Fibroblast of the aortic adventitia (primary cell): ENCODE measurements around the gene SHD. TPM values are rescaled to one million over a fixed set of nuclear protein-coding genes. Genes with fewer than 3 reads are reported as not detected.
"Not testable (repeated sequence)": the region's sequence is repeated elsewhere in the genome, so short reads cannot be mapped to it uniquely, and the experiment has no call there.

Source experiments
- DNase-seq: peaks from one replicate; pipeline ENCODE4 v3.0.0-alpha.2; 2010; ENCODE audit warnings: low read depth
- H3K4me3 ChIP-seq: 2 replicates; pipeline ENCODE4 v1.5.1; 2011; ENCODE audit warnings: low read depth, mild to moderate bottlenecking, control low read depth, low read length, moderate library complexity
- total RNA-seq: library from RNA; depleted of rRNA; stranded (reverse); fragments of >200 nt; gene quantifications from 2 replicates; pipeline ENCODE4 v1.2.3, GENCODE V29; 2012; ENCODE audit warnings: low replicate concordance
- TF ChIP-seq, protein P1 (sequence below): IDR thresholded peaks from 2 replicates; pipeline ENCODE4 v1.5.1; 2011; ENCODE audit warnings: mild to moderate bottlenecking, low read length, control low read depth, inconsistent platforms; ENCODE audit not compliant: insufficient read depth

SHD gene
- total RNA-seq, 1 donor, result not detected

DNA sequence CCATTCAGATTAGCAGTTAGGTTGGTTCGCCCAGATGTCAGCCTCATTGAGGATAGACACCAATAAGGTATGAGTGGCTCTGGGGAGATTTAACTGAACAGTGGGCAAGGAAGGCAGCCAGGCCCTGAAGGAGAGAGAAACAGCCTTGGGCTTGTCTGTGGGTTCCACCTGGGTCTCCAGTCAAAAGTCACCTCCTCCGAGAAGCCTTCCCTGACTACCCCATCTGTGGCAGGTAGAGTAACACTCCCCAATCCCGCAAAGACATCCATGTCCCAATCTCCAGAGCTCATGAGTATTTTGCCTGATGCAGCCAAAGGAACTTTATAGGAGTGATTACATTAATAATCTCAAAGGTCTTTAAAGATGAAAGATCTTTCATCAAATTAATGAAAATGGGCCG, 40.2 kb upstream of the SHD start:
- TF ChIP-seq, protein P1, sequence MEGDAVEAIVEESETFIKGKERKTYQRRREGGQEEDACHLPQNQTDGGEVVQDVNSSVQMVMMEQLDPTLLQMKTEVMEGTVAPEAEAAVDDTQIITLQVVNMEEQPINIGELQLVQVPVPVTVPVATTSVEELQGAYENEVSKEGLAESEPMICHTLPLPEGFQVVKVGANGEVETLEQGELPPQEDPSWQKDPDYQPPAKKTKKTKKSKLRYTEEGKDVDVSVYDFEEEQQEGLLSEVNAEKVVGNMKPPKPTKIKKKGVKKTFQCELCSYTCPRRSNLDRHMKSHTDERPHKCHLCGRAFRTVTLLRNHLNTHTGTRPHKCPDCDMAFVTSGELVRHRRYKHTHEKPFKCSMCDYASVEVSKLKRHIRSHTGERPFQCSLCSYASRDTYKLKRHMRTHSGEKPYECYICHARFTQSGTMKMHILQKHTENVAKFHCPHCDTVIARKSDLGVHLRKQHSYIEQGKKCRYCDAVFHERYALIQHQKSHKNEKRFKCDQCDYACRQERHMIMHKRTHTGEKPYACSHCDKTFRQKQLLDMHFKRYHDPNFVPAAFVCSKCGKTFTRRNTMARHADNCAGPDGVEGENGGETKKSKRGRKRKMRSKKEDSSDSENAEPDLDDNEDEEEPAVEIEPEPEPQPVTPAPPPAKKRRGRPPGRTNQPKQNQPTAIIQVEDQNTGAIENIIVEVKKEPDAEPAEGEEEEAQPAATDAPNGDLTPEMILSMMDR, result no peak
- H3K4me3 ChIP-seq, result no peak overlapping the region
- DNase-seq, result no peak

DNA sequence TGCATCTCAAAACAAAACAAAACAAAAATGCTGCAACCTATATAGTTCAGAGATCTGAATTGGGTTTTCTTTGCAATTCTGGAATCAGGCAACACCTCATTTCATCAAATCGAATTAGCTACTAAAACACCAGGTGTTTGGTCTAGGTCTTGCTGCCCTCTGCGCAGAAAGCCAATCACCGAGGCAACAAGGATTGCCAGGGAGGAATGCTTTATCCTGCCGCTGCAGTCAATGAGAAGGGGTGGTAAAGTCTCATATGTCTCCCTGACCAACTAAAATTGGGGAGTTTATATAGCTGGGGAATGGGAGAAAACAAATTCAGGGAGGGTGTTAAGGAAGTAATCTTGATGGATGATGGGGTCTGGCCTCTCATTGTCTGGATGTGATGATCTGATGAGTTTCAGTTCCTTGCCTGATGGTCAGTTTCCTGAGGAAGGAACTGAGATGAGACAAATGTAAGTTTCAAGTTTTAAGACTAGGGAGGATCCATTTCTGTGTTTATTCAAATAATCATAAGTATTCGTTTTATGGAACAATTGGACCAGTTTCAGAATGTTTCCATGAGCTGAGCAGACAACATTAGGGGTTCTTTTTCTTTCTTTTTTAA, 37.1 kb upstream of the SHD start:
- TF ChIP-seq, protein P1, result no peak
- H3K4me3 ChIP-seq, result no peak overlapping the region
- DNase-seq, result no peak

DNA sequence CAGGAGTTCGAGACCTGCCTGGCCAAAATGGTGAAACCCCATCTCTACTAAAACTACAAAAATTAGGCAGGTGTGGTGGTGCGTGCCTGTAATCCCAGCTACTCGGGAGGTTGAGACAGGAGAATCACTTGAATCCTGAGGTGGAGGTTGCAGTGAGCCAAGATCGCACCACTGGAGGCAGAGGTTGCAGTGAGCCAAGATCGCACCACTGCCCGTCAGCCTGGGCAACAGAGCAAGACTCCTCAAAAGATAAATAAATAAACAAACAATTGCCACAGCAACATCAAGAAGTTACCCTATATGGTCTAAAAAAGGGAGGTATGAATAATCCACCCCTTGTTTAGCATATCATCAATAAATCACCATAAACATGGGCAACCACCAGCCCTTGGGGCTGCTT, 33.1 kb upstream of the SHD start:
- DNase-seq, H3K4me3 ChIP-seq: not testable (repeated sequence)

DNA sequence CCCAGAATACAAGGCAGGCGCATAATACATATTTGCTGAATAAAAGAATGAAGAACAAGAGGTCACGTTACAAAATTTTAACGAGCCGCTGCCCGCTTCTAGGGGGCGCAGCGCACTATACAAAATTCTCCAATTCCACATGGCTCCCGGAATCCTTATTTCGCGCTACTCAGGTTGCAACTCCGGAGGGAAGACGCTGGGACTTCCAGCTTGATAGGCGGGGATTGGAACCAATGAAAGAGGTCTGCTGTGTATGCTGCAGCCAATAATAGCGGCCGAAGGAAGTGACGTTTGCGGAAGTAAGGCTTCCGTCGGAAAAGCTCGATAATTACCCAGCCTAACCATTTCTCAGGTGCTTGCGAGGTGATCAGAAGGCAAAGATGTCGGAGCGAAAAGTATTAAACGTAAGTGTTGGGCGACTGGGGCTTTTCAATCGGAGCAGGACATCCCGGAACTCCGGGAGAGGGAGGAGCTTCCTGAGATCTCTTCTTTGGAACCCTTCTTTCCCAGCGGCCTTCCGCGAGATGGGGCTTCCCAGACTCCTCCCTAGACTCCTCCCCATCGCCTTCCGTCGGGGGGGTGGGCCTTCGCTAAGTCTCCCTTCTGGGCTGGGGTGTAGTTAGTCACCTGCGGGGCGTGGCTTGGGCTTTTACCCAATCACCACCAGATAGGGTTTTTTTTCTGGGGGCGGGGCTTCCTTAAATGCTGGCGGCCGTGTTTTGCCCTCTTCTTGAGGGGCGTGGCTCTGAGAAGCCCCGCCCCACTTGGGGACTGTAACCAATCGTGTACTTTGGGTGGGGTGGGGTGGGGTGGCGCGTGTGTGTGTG, 32.1 kb upstream of the SHD start, which contains the start of gene YJU2:
YJU2 (plus strand) TSS at position 314 of the 827 bp plus-strand sequence; CDS start at position 381, 67 bp downstream.
- DNase-seq, result peak; percentile 100
- TF ChIP-seq, protein P1, result peak; percentile 57
- peak within 1 kb of the TSS; percentile 92 for H3K4me3 ChIP-seq

DNA sequence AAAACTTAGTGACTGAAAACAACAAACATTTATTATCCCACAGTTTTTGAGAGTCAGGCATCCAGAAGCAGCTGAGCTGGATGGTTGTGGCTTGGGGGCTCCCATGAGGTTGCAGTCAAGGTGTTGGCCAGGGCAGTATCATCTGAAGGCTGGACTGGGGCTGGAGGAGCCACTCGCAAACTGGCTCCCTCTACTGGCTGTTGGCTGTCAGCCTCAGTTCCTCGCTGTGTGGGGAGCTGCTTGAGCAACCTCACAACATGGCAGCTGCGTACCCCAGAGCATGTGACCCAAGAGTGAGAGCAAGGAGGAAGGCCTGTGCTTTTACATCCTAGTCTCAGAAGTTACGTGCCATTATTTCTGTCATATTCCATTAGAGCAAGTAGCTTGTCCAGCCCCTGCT, 22.5 kb upstream of the SHD start:
- no peak overlapping the region for H3K4me3 ChIP-seq
- TF ChIP-seq, protein P1, result no peak
- DNase-seq, result no peak

DNA sequence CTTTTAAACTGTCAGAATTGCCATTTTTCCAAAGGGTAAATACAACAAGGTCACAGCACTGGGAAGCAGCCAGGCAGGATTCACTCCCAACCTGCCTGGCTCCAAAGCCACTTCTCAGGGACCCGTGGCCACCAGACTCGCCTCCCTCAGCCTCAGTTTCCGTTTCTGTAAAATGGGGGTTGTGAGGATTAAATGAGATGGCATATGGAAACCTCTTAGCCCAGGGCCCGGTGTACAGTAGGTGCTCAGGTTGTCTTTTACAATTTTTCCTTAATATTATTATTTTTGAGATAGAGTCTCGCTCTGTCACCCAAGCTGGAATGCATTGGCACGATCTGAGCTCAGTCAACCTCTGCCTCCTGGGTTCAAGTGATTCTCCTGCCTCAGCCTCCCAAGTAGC, 22.0 kb upstream of the SHD start:
- TF ChIP-seq, protein P1, result no peak
- DNase-seq, result no peak
- no peak overlapping the region for H3K4me3 ChIP-seq

DNA sequence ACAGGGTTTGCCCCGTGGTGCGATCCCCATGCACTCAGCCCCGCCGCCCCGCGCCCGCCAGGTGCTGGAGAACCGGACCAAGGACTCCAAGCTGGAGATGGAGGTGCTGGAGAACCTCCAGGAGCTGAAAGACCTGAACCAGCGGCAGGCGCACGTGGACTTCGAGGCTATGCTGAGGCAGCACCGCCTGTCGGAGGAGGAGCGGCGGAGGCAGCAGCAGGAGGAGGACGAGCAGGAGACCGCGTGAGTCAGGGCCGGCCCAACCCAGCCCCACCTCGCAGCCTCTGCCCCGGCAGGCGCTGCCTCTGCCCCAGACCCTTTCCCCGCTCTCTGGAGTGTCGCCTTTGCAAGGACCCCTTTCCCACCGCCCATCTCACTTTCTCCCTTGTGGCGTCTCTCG, 20.9 kb upstream of the SHD start:
- TF ChIP-seq, protein P1, result no peak
- H3K4me3 ChIP-seq, result no peak overlapping the region
- no peak for DNase-seq
